ENCODE measurements around the gene OR8G1. TPM values are rescaled to one million over a fixed set of nuclear protein-coding genes. Genes with fewer than 3 reads are reported as not detected.

Gene OR8G1
- total and polyA plus RNA-seq, 10 of the 15 experiments (the other 5 are each of a cell fraction or from before 2014, with no cell fraction given) = not detected

DNA sequence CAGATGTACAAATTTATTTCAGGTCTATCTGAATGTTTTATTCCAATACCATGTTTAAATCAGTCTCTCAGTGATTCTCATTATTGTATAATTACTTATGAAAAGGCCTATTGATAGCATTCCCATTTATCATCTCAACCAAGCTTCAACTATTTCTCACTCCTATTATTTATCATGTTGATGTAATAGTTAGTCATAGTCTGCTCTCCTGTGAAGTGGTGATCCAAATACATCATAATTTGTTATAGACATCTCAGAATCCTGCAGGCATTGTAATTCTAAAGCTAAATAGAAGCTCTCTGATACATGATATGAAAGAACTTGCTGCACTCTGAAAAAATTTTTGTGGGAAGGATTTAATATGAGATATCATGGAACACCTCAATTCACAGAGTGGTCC lies 21.8 kb upstream of the OR8G1 start:
- ChIA-PET RAD21 (ENCODE audit: unreplicated experiment) (no interaction called here), POLR2A (no interaction called here), SMC1A (ENCODE audit: uncharacterized antibody, unreplicated experiment) (interaction anchor here (0.8 kb wide), 1 partner anchor 23 kb away, joined by 4 read pairs; no protein-coding TSS in a partner anchor), CTCF (interaction anchor here (0.6 to 1.1 kb wide), 2 partner anchors 78 to 147 kb away, joined by 3 to 4 read pairs; no protein-coding TSS in a partner anchor)
- Histone ChIP-seq H4K20me1 (ENCODE audit: control insufficient read depth, insufficient read depth) (no peaks in the 10 kb centered on the region), H2AFZ (ENCODE audit: control insufficient read depth, low read depth, low read length) (no peak overlapping the region), H3K79me2 (ENCODE audit: control insufficient read depth, insufficient read depth, low read length) (no peaks in the 10 kb centered on the region), H3K9me3 (replicated peaks; ENCODE audit: control insufficient read depth, insufficient read depth, low read length) (no peaks in the 10 kb centered on the region), H3K9ac (ENCODE audit: control insufficient read depth, insufficient read depth, low read length) (no peak overlapping the region), H3K27ac (ENCODE audit: control insufficient read depth, insufficient read depth) (no peak overlapping the region), H3K4me2 (ENCODE audit: control insufficient read depth, insufficient read depth) (no peak overlapping the region), H3K4me1 (ENCODE audit: control insufficient read depth, insufficient read depth, low read length) (no peaks in the 10 kb centered on the region), H3K27me3 (replicated peaks in 1 of 2; ENCODE audit: control insufficient read depth in 2 of 2, insufficient read depth in 2 of 2, low read length in 1 of 2) (no peaks in the 10 kb centered on the region; a peak in 1 of 4 replicates), H3K36me3 (ENCODE audit: control insufficient read depth in 2 of 2, insufficient read depth in 2 of 2, low read length in 1 of 2) (no peaks in the 10 kb centered on the region), H3K4me3 (no peak overlapping the region)
- no peak for ATAC-seq
- in situ Hi-C loops (cut with MboI) (no loop called here), intact Hi-C loops (cut with micrococcal nuclease; ENCODE audit: unreplicated experiment) (no loop called here)
- FAIRE-seq = no peak
- TF ChIP-seq, protein P1, sequence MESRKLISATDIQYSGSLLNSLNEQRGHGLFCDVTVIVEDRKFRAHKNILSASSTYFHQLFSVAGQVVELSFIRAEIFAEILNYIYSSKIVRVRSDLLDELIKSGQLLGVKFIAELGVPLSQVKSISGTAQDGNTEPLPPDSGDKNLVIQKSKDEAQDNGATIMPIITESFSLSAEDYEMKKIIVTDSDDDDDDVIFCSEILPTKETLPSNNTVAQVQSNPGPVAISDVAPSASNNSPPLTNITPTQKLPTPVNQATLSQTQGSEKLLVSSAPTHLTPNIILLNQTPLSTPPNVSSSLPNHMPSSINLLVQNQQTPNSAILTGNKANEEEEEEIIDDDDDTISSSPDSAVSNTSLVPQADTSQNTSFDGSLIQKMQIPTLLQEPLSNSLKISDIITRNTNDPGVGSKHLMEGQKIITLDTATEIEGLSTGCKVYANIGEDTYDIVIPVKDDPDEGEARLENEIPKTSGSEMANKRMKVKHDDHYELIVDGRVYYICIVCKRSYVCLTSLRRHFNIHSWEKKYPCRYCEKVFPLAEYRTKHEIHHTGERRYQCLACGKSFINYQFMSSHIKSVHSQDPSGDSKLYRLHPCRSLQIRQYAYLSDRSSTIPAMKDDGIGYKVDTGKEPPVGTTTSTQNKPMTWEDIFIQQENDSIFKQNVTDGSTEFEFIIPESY (IDR thresholded peaks at IDR 0.05) = no peak
- TF ChIP-seq MTA3 (IDR thresholded peaks at IDR 0.05; ENCODE audit: borderline replicate concordance, low read length) (no peak), EP300 (IDR thresholded peaks at IDR 0.05; ENCODE audit: borderline replicate concordance in 1 of 2, control insufficient read depth in 1 of 2, low read depth in 2 of 2, low read length in 2 of 2) (no peak), HCFC1 (IDR thresholded peaks at IDR 0.05; ENCODE audit: low read length) (no peak), MEF2A (IDR thresholded peaks at IDR 0.05; ENCODE audit: insufficient read depth, low read depth, low read length) (no peak), SUPT20H (IDR thresholded peaks at IDR 0.05; ENCODE audit: borderline replicate concordance, control insufficient read depth, low read depth, low read length) (no peak), NFYB (IDR thresholded peaks at IDR 0.05; ENCODE audit: insufficient read depth, low read depth, low read length) (no peak), HDAC2 (IDR thresholded peaks at IDR 0.05) (no peak)
- TF ChIP-seq, protein P2, sequence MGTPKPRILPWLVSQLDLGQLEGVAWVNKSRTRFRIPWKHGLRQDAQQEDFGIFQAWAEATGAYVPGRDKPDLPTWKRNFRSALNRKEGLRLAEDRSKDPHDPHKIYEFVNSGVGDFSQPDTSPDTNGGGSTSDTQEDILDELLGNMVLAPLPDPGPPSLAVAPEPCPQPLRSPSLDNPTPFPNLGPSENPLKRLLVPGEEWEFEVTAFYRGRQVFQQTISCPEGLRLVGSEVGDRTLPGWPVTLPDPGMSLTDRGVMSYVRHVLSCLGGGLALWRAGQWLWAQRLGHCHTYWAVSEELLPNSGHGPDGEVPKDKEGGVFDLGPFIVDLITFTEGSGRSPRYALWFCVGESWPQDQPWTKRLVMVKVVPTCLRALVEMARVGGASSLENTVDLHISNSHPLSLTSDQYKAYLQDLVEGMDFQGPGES (IDR thresholded peaks at IDR 0.05) = no peak
- TF ChIP-seq, protein P3, sequence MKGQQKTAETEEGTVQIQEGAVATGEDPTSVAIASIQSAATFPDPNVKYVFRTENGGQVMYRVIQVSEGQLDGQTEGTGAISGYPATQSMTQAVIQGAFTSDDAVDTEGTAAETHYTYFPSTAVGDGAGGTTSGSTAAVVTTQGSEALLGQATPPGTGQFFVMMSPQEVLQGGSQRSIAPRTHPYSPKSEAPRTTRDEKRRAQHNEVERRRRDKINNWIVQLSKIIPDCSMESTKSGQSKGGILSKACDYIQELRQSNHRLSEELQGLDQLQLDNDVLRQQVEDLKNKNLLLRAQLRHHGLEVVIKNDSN (IDR thresholded peaks at IDR 0.05; ENCODE audit: borderline replicate concordance, extremely low read length, insufficient read depth, low read depth, low read length) = no peak
- no peak for DNase-seq (ENCODE audit: low read depth, low spot score)
- BruUV-seq (replicated peaks) = no TSS peak
